H1 (cell line): ENCODE measurements around the gene TADA1.

ENCODE experiments used
- BRCA1 ChIP-seq: IDR thresholded peaks from 2 replicates; pipeline ENCODE4 v1.6.1; 2012; ENCODE audit warnings: low read depth, low read length, improper control_type of control experiment
- CBX8 ChIP-seq: fragments of 300-800, 300-1000 bp; sonication (generic); IDR thresholded peaks from 2 replicates; pipeline ENCODE4 v1.7.1; 2016; ENCODE audit warnings: low read depth, low read length, borderline replicate concordance
- CREB1 ChIP-seq: IDR thresholded peaks from 2 replicates; pipeline ENCODE4 v1.6.1; 2012; ENCODE audit warnings: inconsistent platforms
- CTCF ChIP-seq, 3 experiments: IDR thresholded peaks; 1 replicate in 2 of 3; 2 replicates in 1 of 3; pipeline versions ENCODE4 v1.5.1 to v1.6.1; 2011; ENCODE audit warnings: low read length in 3 of 3, mild to moderate bottlenecking in 3 of 3, inconsistent platforms in 2 of 3, low read depth in 1 of 3, moderate library complexity in 1 of 3; ENCODE audit not compliant: insufficient read depth in 1 of 3; ENCODE audit errors: control extremely low read depth in 1 of 3
- EP300 ChIP-seq, 2 experiments: IDR thresholded peaks; 1 replicate in 1 of 2; 2 replicates in 1 of 2; pipeline ENCODE4 v1.6.1; 2011 to 2012; ENCODE audit warnings: low read depth in 2 of 2, low read length in 2 of 2, mild to moderate bottlenecking in 2 of 2, borderline replicate concordance in 1 of 2, inconsistent platforms in 1 of 2, moderate library complexity in 1 of 2
- GABPA ChIP-seq: IDR thresholded peaks from 2 replicates; pipeline ENCODE4 v1.6.1; 2011; ENCODE audit warnings: mild to moderate bottlenecking, low read length, moderate library complexity, borderline replicate concordance; ENCODE audit not compliant: insufficient read depth
- MAFK ChIP-seq: IDR thresholded peaks from 2 replicates; pipeline ENCODE4 v1.6.1; 2012; ENCODE audit warnings: low read depth, mild to moderate bottlenecking, improper control_type of control experiment, low read length
- NRF1 ChIP-seq: IDR thresholded peaks from 2 replicates; pipeline ENCODE4 v1.6.1; 2011; ENCODE audit warnings: mild to moderate bottlenecking, low read depth, low read length, improper control_type of control experiment
- POLR2A ChIP-seq, 2 experiments: IDR thresholded peaks; 1 replicate in 1 of 2; 2 replicates in 1 of 2; pipeline ENCODE4 v1.6.1; 2011; ENCODE audit warnings: low read depth in 2 of 2, low read length in 2 of 2, mild to moderate bottlenecking in 2 of 2; ENCODE audit errors: control extremely low read depth in 1 of 2
- POLR2AphosphoS5 ChIP-seq: IDR thresholded peaks from 2 replicates; pipeline ENCODE4 v1.6.1; 2011; ENCODE audit warnings: low read depth, low read length
- RFX5 ChIP-seq: IDR thresholded peaks from 2 replicates; pipeline ENCODE4 v1.6.1; 2011; ENCODE audit warnings: low read depth, low read length, improper control_type of control experiment, borderline replicate concordance
- TAF1 ChIP-seq: IDR thresholded peaks from 2 replicates; pipeline ENCODE4 v1.6.1; 2011; ENCODE audit warnings: mild to moderate bottlenecking, low read depth, low read length
- YY1 ChIP-seq: IDR thresholded peaks from 2 replicates; pipeline ENCODE4 v1.6.1; 2011; ENCODE audit warnings: low read depth, mild to moderate bottlenecking, low read length
- TF ChIP-seq, protein P1 (sequence below): IDR thresholded peaks from 2 replicates; pipeline ENCODE4 v1.6.1; 2012; ENCODE audit warnings: inconsistent platforms

DNA sequence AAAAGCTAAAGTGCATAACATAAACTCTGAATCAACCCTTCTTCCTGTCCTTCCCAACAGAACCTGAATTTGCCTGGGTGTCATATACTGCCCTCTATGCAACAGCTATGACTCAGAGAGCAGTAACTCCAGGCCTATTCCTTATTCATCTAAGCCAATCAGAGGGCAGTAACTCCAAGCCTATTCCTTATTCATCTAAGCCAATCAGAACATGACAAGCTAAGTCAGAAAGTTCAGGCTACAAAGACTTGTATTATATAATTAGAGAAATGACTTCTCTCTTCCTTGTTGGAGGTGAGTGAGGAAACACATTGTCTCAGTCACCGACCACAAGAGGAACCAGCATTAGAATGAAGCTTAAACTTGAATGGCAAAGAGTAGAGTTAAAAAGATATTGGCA lies 26.2 kb upstream of the TADA1 start:
- TF ChIP-seq POLR2AphosphoS5 (no peak), TAF1 (no peak), YY1 (no peak), CBX8 (no peak), CREB1 (no peak), POLR2A (IDR thresholded peaks at IDR 0.05; ENCODE audit: control extremely low read depth in 1 of 2, low read depth in 2 of 2, low read length in 2 of 2) (no peak), CTCF (IDR thresholded peaks at IDR 0.05; ENCODE audit: control extremely low read depth in 1 of 3, insufficient read depth in 1 of 3, low read depth in 1 of 3, low read length in 3 of 3) (no peak), BRCA1 (no peak), EP300 (IDR thresholded peaks at IDR 0.05; ENCODE audit: borderline replicate concordance in 1 of 2, low read depth in 2 of 2, low read length in 2 of 2) (no peak), RFX5 (no peak), NRF1 (no peak), GABPA (no peak), MAFK (no peak)
- TF ChIP-seq, protein P1, sequence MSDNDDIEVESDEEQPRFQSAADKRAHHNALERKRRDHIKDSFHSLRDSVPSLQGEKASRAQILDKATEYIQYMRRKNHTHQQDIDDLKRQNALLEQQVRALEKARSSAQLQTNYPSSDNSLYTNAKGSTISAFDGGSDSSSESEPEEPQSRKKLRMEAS: no peak
